Hepatocyte (in vitro differentiated cells): ENCODE measurements around the gene RUNX3.

Experiments used
- EZH2 ChIP-seq: fragments of 200-600 bp; sonication (generic); IDR thresholded peaks from 2 replicates; pipeline ENCODE4 v1.6.1; 2016; ENCODE audit warnings: antibody characterized with exemption, mild to moderate bottlenecking, borderline replicate concordance
- EZH2phosphoT487 ChIP-seq: fragments of 200-600 bp; sonication (generic); IDR thresholded peaks from one replicate; pipeline ENCODE4 v1.6.1; 2018; ENCODE audit warnings: antibody characterized with exemption, mild to moderate bottlenecking, low read depth, moderate library complexity; ENCODE audit not compliant: unreplicated experiment, severe bottlenecking
- TF ChIP-seq, protein P1 (sequence below): fragments of 200-600 bp; sonication (generic); IDR thresholded peaks from 2 replicates; pipeline ENCODE4 v1.5.1; 2016; ENCODE audit warnings: antibody characterized with exemption, mild to moderate bottlenecking; ENCODE audit not compliant: poor library complexity

- TF ChIP-seq, protein P1, sequence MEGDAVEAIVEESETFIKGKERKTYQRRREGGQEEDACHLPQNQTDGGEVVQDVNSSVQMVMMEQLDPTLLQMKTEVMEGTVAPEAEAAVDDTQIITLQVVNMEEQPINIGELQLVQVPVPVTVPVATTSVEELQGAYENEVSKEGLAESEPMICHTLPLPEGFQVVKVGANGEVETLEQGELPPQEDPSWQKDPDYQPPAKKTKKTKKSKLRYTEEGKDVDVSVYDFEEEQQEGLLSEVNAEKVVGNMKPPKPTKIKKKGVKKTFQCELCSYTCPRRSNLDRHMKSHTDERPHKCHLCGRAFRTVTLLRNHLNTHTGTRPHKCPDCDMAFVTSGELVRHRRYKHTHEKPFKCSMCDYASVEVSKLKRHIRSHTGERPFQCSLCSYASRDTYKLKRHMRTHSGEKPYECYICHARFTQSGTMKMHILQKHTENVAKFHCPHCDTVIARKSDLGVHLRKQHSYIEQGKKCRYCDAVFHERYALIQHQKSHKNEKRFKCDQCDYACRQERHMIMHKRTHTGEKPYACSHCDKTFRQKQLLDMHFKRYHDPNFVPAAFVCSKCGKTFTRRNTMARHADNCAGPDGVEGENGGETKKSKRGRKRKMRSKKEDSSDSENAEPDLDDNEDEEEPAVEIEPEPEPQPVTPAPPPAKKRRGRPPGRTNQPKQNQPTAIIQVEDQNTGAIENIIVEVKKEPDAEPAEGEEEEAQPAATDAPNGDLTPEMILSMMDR, result no peak
- TF ChIP-seq EZH2 (no peak), EZH2phosphoT487 (no peak)
Observed at GRCh38 chr1:24855474-24855873, 74.6 kb downstream of the RUNX3 start.
